IMR-90 (cell line): ENCODE data around the gene SLIT2. TPM values are rescaled to one million over a fixed set of nuclear protein-coding genes. Genes with fewer than 3 reads are reported as not detected.

ENCODE experiments used
- ATAC-seq: fragments of 200-7000 bp; cut with Tn5 transposase; 2 replicates; pipeline ENCODE4 v1.9.1; 2020; ENCODE audit warnings: low read depth, mild to moderate bottlenecking, moderate library complexity
- BruUV-seq: library from RNA; stranded (reverse); fragments of 400-500 nt; replicated peaks from 2 replicates; lab custom pipeline; 2021; lab: Mats Ljungman, UMichigan
- CTCF ChIA-PET: fragments of 300-600 bp; formaldehyde crosslinking; extraction: SDS; loops from one replicate; lab custom pipeline; 2021; ENCODE audit warnings: antibody characterized with exemption; lab: Yijun Ruan, JAX
- POLR2A ChIA-PET: fragments of 300-600 bp; sonication (Branson Sonifier 250); formaldehyde crosslinking; loops from one replicate; lab custom pipeline; 2022; ENCODE audit warnings: antibody characterized with exemption; ENCODE audit not compliant: unreplicated experiment; lab: Charles Lee
- DNase-seq: peaks from one replicate; pipeline ENCODE4 v3.0.0; 2013
- H2AFZ ChIP-seq: replicated peaks from 2 replicates; pipeline ENCODE3; 2013; ENCODE audit warnings: low read length, mild to moderate bottlenecking; ENCODE audit not compliant: poor library complexity
- H2AK5ac ChIP-seq: 2 replicates; pipeline ENCODE4 v1.6.1; 2013; ENCODE audit warnings: low read depth, low read length, inconsistent platforms
- H2AK9ac ChIP-seq: replicated peaks from 2 replicates; pipeline ENCODE3; 2013; ENCODE audit warnings: mild to moderate bottlenecking, low read depth, low read length, moderate library complexity; ENCODE audit not compliant: poor library complexity
- H2BK120ac ChIP-seq: 2 replicates; pipeline ENCODE4 v1.6.1; 2013; ENCODE audit warnings: low read depth, low read length, inconsistent platforms
- H2BK15ac ChIP-seq: 3 replicates; pipeline ENCODE4 v1.6.1; 2013; ENCODE audit warnings: low read depth, low read length, inconsistent platforms
- H2BK20ac ChIP-seq: 2 replicates; pipeline ENCODE4 v1.6.1; 2013; ENCODE audit warnings: low read depth, mild to moderate bottlenecking, inconsistent platforms, low read length, moderate library complexity
- H2BK5ac ChIP-seq: 2 replicates; pipeline ENCODE4 v1.6.1; 2013; ENCODE audit warnings: mild to moderate bottlenecking, low read depth, low read length, inconsistent platforms; ENCODE audit not compliant: poor library complexity, severe bottlenecking
- H3K14ac ChIP-seq: replicated peaks from 2 replicates; pipeline ENCODE4 v1.6.1; 2013; ENCODE audit warnings: low read depth, low read length, inconsistent platforms
- H3K18ac ChIP-seq: 2 replicates; pipeline ENCODE4 v1.6.1; 2013; ENCODE audit warnings: low read depth, low read length, control low read depth
- H3K23ac ChIP-seq: 2 replicates; pipeline ENCODE4 v1.6.1; 2013; ENCODE audit warnings: low read depth, low read length, inconsistent platforms
- H3K27ac ChIP-seq: 2 replicates; pipeline ENCODE4 v1.5.1; 2013; ENCODE audit warnings: mild to moderate bottlenecking, control low read depth, low read length; ENCODE audit not compliant: insufficient read depth
- H3K27me3 ChIP-seq: 2 replicates; pipeline ENCODE4 v1.6.1; 2013; ENCODE audit warnings: low read length; ENCODE audit not compliant: control insufficient read depth, insufficient read depth
- H3K36me3 ChIP-seq: 2 replicates; pipeline ENCODE4 v1.6.1; 2013; ENCODE audit warnings: low read length, mixed read lengths; ENCODE audit not compliant: control insufficient read depth, insufficient read depth
- H3K4ac ChIP-seq: 2 replicates; pipeline ENCODE4 v1.6.1; 2013; ENCODE audit warnings: low read depth, low read length, inconsistent platforms
- H3K4me1 ChIP-seq: 2 replicates; pipeline ENCODE4 v1.6.1; 2013; ENCODE audit warnings: low read length, mixed read lengths; ENCODE audit not compliant: control insufficient read depth, insufficient read depth
- H3K4me2 ChIP-seq: 2 replicates; pipeline ENCODE4 v1.6.1; 2013; ENCODE audit warnings: low read depth, mild to moderate bottlenecking, control low read depth, low read length, moderate library complexity
- H3K4me3 ChIP-seq: 2 replicates; pipeline ENCODE4 v1.5.1; 2013; ENCODE audit warnings: low read depth, mild to moderate bottlenecking, control low read depth, low read length, moderate library complexity; ENCODE audit not compliant: insufficient read depth
- H3K56ac ChIP-seq: 2 replicates; pipeline ENCODE4 v1.6.1; 2013; ENCODE audit warnings: low read length, inconsistent platforms; ENCODE audit not compliant: insufficient read depth; ENCODE audit errors: extremely low read depth
- H3K79me1 ChIP-seq, 2 experiments: 2 replicates each; pipeline ENCODE4 v1.6.1; 2013; ENCODE audit warnings: low read length in 2 of 2, inconsistent platforms in 1 of 2, low read depth in 1 of 2
- H3K9ac ChIP-seq: 2 replicates; pipeline ENCODE4 v1.6.1; 2013; ENCODE audit warnings: low read depth, low read length, control low read depth
- H3K9me1 ChIP-seq: 2 replicates; pipeline ENCODE4 v1.6.1; 2013; ENCODE audit warnings: low read length, inconsistent platforms; ENCODE audit not compliant: insufficient read depth
- H3K9me3 ChIP-seq: 2 replicates; pipeline ENCODE4 v1.6.1; 2013; ENCODE audit warnings: low read length; ENCODE audit not compliant: control insufficient read depth, insufficient read depth
- H4K20me1 ChIP-seq: 2 replicates; pipeline ENCODE4 v1.6.1; 2013; ENCODE audit warnings: low read length, inconsistent platforms; ENCODE audit not compliant: insufficient read depth
- H4K5ac ChIP-seq: 2 replicates; pipeline ENCODE4 v1.6.1; 2013; ENCODE audit warnings: mild to moderate bottlenecking, low read depth, low read length, control low read depth
- H4K8ac ChIP-seq, 2 experiments: 2 replicates each; pipeline ENCODE4 v1.6.1; 2013; ENCODE audit warnings: low read depth in 2 of 2, low read length in 2 of 2, control low read depth in 1 of 2, inconsistent platforms in 1 of 2
- H4K91ac ChIP-seq: 2 replicates; pipeline ENCODE4 v1.6.1; 2013; ENCODE audit warnings: low read depth, low read length, inconsistent platforms; ENCODE audit not compliant: insufficient read depth
- MAZ ChIP-seq: IDR thresholded peaks from 2 replicates; pipeline ENCODE4 v1.6.1; 2012; ENCODE audit warnings: low read depth, mild to moderate bottlenecking, low read length, improper control_type of control experiment, moderate library complexity, borderline replicate concordance
- POLR2A ChIP-seq: IDR thresholded peaks from 2 replicates; pipeline ENCODE4 v1.6.1; 2012; ENCODE audit warnings: mild to moderate bottlenecking, low read depth, low read length
- WGBS, 2 experiments: methylation state at CpG; one replicate each; pipeline versions ENCODE4 v1.1.5 to v1.1.7; 2013; ENCODE audit warnings: missing lambda C conversion rate in 2 of 2; ENCODE audit not compliant: insufficient read length in 1 of 2; ENCODE audit errors: extremely low coverage in 2 of 2; 5-methylcytosine and 5-hydroxymethylcytosine counted together
- dilution Hi-C: fragments of 300-500 bp; cut with HindIII; formaldehyde crosslinking; loops from one replicate; pipeline ENCODE4 v1.14.3; 2018; ENCODE audit warnings: low sequenced_read_pairs; ENCODE audit not compliant: unreplicated experiment
- in situ Hi-C: fragments of 300-500 bp; cut with MboI; formaldehyde crosslinking; loops from 3 replicates; pipeline ENCODE4 v1.14.3; 2019; ENCODE audit warnings: low sequenced_read_pairs, inconsistent platforms, mixed read lengths
- intact Hi-C: fragments of 100-400 bp; cut with micrococcal nuclease; formaldehyde crosslinking; loops from 2 replicates; pipeline ENCODE4 v1.10.0; 2022
- polyA plus RNA-seq, 3 experiments: library from polyadenylated mRNA; depleted of rRNA; stranded (reverse); fragments of >200 nt; gene quantifications; 2 replicates each; pipeline ENCODE4 v1.2.3, GENCODE V29; 2012; ENCODE audit warnings: low replicate concordance in 1 of 3
- total RNA-seq: library from RNA; depleted of rRNA; stranded (reverse); fragments of >200 nt; gene quantifications from 2 replicates; pipeline ENCODE4 v1.2.3, GENCODE V29; 2012
- TF ChIP-seq, protein P1 (sequence below): fragments of 150-350 bp; IDR thresholded peaks from 2 replicates; pipeline ENCODE4 v1.6.1; 2017; ENCODE audit warnings: mild to moderate bottlenecking, antibody characterized with exemption, low read length, low read depth

The SLIT2 gene
- total and polyA plus RNA-seq, 2 of the 4 experiments (the other 2 are of a cell fraction), result 13.6 to 14.3 TPM

DNA sequence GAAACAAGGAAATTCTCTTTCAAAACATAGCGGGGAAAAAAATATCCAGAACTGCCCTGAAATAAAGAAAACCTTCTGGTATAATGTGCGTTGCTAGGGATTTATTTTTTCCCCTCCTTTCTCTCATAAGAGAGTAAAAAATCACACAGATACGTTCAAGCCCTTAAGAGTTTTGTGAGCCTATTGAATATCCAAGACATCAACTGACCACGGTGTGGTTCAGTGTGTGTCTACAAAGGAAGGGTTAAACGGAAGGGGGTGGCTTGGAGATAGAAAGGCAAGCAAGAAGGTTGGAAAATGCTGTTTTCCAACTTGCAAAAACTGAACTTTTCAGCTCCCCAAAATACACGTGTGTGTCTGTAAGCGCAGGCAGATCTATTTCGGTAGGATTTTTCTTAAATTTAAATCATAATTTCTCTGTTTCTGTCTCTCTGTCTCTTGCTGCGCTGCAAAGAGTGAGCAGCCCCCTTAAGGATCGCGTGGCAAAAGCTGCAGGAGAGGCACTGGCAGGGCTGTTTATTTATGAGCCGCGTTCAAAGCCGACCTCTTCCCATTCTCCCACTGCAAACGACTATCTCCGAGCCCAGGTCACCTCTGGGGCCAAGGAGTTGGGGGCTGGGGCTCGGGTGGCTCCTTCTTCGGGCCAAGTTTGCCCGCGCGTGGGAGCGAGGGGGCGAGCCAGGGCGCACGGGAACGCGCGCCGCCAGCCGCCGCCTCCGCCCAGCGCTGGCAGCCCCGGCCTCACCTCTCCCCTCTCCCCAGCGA is 492 bp upstream of the SLIT2 start:
- in situ Hi-C loops, result no loop called here
- peak; percentile 16 for DNase-seq

More for the DNA sequence above, 492 bp upstream of the SLIT2 start:
- H4K20me1 ChIP-seq, result peaks cover 7% of the 10 kb centered on the region
- no peak overlapping the region for H3K18ac ChIP-seq
- no peak overlapping the region for H3K14ac ChIP-seq
- ATAC-seq, result peak; percentile 1
- H3K27me3 ChIP-seq, result peaks cover 22% of the 10 kb centered on the region
- H2AK9ac ChIP-seq, result no peak overlapping the region
- CTCF ChIA-PET, result interaction anchor here (0.5 kb wide), 1 partner anchor 21 kb away, joined by 5 read pairs; no protein-coding TSS in a partner anchor
- H2AK5ac ChIP-seq, result no peak overlapping the region
- intact Hi-C loops (loop anchor here (1.0 to 10.0 kb wide), 6 partner anchors 171 to 1562 kb away; no protein-coding TSS in a partner anchor), dilution Hi-C loops (no loop called here)
- H3K36me3 ChIP-seq, result no peaks in the 10 kb centered on the region
- POLR2A ChIA-PET, result interaction anchor here (0.6 kb wide), 1 partner anchor 1001 kb away, joined by 3 read pairs; no protein-coding TSS in a partner anchor
- H2BK5ac ChIP-seq, result no peak overlapping the region
- H4K91ac ChIP-seq, result no peak overlapping the region
- TF ChIP-seq MAZ (peak; percentile 27; the same call in 1 of the 2 replicates), POLR2A (no peak)
- TF ChIP-seq, protein P1, sequence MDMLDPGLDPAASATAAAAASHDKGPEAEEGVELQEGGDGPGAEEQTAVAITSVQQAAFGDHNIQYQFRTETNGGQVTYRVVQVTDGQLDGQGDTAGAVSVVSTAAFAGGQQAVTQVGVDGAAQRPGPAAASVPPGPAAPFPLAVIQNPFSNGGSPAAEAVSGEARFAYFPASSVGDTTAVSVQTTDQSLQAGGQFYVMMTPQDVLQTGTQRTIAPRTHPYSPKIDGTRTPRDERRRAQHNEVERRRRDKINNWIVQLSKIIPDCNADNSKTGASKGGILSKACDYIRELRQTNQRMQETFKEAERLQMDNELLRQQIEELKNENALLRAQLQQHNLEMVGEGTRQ, result no peak
- H3K9me3 ChIP-seq, result no peaks in the 10 kb centered on the region
- H3K79me1 ChIP-seq, result peaks cover 0 to 6% of the 10 kb centered on the region in 2 experiments; a peak in 1 of 4 replicates
- peak overlapping the region; percentile 55 for H3K4me3 ChIP-seq
- H3K9ac ChIP-seq, result no peak overlapping the region
- peak overlapping the region; percentile 87 for H2AFZ ChIP-seq
- 0 out of 2 replicates have a peak overlapping the region, but pooled peaks have one; percentile 7 for H3K23ac ChIP-seq
- no peak overlapping the region for H3K27ac ChIP-seq
- no peaks in the 10 kb centered on the region for H3K9me1 ChIP-seq
- H3K4ac ChIP-seq, result no peak overlapping the region
- H2BK15ac ChIP-seq, result no peak overlapping the region
- no peak overlapping the region for H2BK20ac ChIP-seq
- peaks cover 11% of the 10 kb centered on the region for H3K4me1 ChIP-seq
- 0% methylated on average over 1 of the region's 35 CpGs; no CpG with 5 or more reads in 1 of the 2 experiments for whole genome bisulfite sequencing, 2 experiments
- no peak overlapping the region for H4K8ac ChIP-seq
- H2BK120ac ChIP-seq, result no peak overlapping the region
- no peak overlapping the region for H3K56ac ChIP-seq
- BruUV-seq, result no TSS peak
- H4K5ac ChIP-seq, result no peak overlapping the region
- H3K4me2 ChIP-seq, result peak overlapping the region; percentile 63
